HG03442 (cell line): ENCODE results near the gene SSBP2.

Source experiments
- ATAC-seq: cut with Tn5 transposase; IDR thresholded peaks from one replicate; pipeline ENCODE4 v1.9.1; 2021; ENCODE audit warnings: mild to moderate bottlenecking, moderate library complexity; ENCODE audit not compliant: unreplicated experiment

The SSBP2 gene

GRCh38 chr5:81402192-81402930 is 348.5 kb downstream of the SSBP2 start:
- ATAC-seq: no peak

GRCh38 chr5:81401266-81401665 is 349.6 kb downstream of the SSBP2 start:
- no peak for ATAC-seq

GRCh38 chr5:81400375-81400774 is 350.5 kb downstream of the SSBP2 start:
- ATAC-seq: no peak

GRCh38 chr5:81398741-81399140 is 352.2 kb downstream of the SSBP2 start:
- ATAC-seq: no peak

GRCh38 chr5:81397176-81397575 is 353.7 kb downstream of the SSBP2 start:
- ATAC-seq: no peak

GRCh38 chr5:81395262-81395661 is 355.6 kb downstream of the SSBP2 start:
- ATAC-seq: no peak

GRCh38 chr5:81393783-81394718 is 356.8 kb downstream of the SSBP2 start, which contains the start of gene ACOT12:
Gene ACOT12, minus strand, starts transcription at chr5:81394134. Its CDS starts 20 bp downstream, at chr5:81394114.
- no peak for ATAC-seq

GRCh38 chr5:81393430-81393782 is 357.5 kb downstream of the SSBP2 start:
- no peak for ATAC-seq

GRCh38 chr5:81389025-81389424 is 361.9 kb downstream of the SSBP2 start:
- no peak for ATAC-seq

GRCh38 chr5:81388169-81388568 is 362.7 kb downstream of the SSBP2 start:
- ATAC-seq: no peak

GRCh38 chr5:81383867-81384266 is 367.0 kb downstream of the SSBP2 start:
- no peak for ATAC-seq

- ATAC-seq: no peak
Measured at GRCh38 chr5:81371354-81371876, 379.5 kb downstream of the SSBP2 start.

GRCh38 chr5:81370912-81371311 is 380.0 kb downstream of the SSBP2 start:
- ATAC-seq: no peak

- ATAC-seq: no peak
Measured at GRCh38 chr5:81365541-81365940, 385.4 kb downstream of the SSBP2 start.

GRCh38 chr5:81363093-81363871 is 387.6 kb downstream of the SSBP2 start:
- no peak for ATAC-seq
